GM23338 (cell line): ENCODE measurements around the gene HSPG2. TPM values are rescaled to one million over a fixed set of nuclear protein-coding genes. Genes with fewer than 3 reads are reported as not detected.

Experiments used
- ATAC-seq: fragments of 200-7000 bp; cut with Tn5 transposase; 3 replicates; pipeline ENCODE4 v1.9.1; 2020
- DNase-seq: peaks from one replicate; pipeline ENCODE4 v3.0.0-alpha.2; 2015; ENCODE audit warnings: low spot score
- H2AFZ ChIP-seq: fragments of 200-600 bp; sonication (generic); 2 replicates; pipeline ENCODE4 v1.8.0; 2016; ENCODE audit warnings: antibody characterized with exemption, mild to moderate bottlenecking, moderate library complexity
- H3F3A ChIP-seq: fragments of 200-600 bp; sonication (generic); replicated peaks from 2 replicates; pipeline ENCODE4 v1.8.0; 2017; ENCODE audit warnings: antibody characterized with exemption, mixed run types, low read depth
- H3K27ac ChIP-seq: fragments of 200-600 bp; sonication (generic); 2 replicates; pipeline ENCODE4 v1.6.1; 2016; ENCODE audit warnings: low read depth
- H3K27me3 ChIP-seq: fragments of 200-600 bp; sonication (generic); 2 replicates; pipeline ENCODE4 v1.8.0; 2016; ENCODE audit warnings: mild to moderate bottlenecking, mixed run types, moderate library complexity; ENCODE audit not compliant: insufficient read depth
- H3K36me3 ChIP-seq: fragments of 200-600 bp; sonication (generic); 2 replicates; pipeline ENCODE4 v1.8.0; 2016; ENCODE audit warnings: mild to moderate bottlenecking; ENCODE audit not compliant: insufficient read depth
- H3K4me1 ChIP-seq: fragments of 200-600 bp; sonication (generic); 2 replicates; pipeline ENCODE4 v1.8.0; 2016; ENCODE audit warnings: mild to moderate bottlenecking, moderate library complexity; ENCODE audit not compliant: insufficient read depth
- H3K4me2 ChIP-seq: fragments of 200-600 bp; sonication (generic); 2 replicates; pipeline ENCODE4 v1.7.1; 2017; ENCODE audit warnings: mixed run types
- H3K4me3 ChIP-seq: fragments of 200-600 bp; sonication (generic); 2 replicates; pipeline ENCODE4 v1.6.1; 2016; ENCODE audit warnings: mixed run types
- H3K79me2 ChIP-seq: fragments of 200-600 bp; sonication (generic); replicated peaks from 2 replicates; pipeline ENCODE4 v1.8.0; 2017; ENCODE audit warnings: mild to moderate bottlenecking; ENCODE audit not compliant: insufficient read depth
- H3K9me2 ChIP-seq: fragments of 200-600 bp; sonication (generic); 2 replicates; pipeline ENCODE4 v1.8.0; 2017; ENCODE audit not compliant: insufficient read depth
- H4K20me1 ChIP-seq: fragments of 200-600 bp; sonication (generic); replicated peaks from 2 replicates; pipeline ENCODE4 v1.8.0; 2017; ENCODE audit warnings: mild to moderate bottlenecking; ENCODE audit not compliant: insufficient read depth
- H3K27ac Mint-ChIP-seq: 2 replicates; pipeline ENCODE4 v1.8.0; 2020; ENCODE audit warnings: inconsistent platforms, mild to moderate bottlenecking, moderate library complexity, mixed read lengths
- H3K27me3 Mint-ChIP-seq: 3 replicates; pipeline ENCODE4 v1.8.0; 2022; ENCODE audit warnings: low read depth, mild to moderate bottlenecking, moderate library complexity, mixed read lengths, inconsistent platforms; ENCODE audit not compliant: insufficient read depth, poor library complexity
- H3K36me3 Mint-ChIP-seq: 3 replicates; pipeline ENCODE4 v1.8.0; 2021; ENCODE audit warnings: low read depth, mild to moderate bottlenecking, inconsistent platforms, moderate library complexity, mixed read lengths
- H3K4me1 Mint-ChIP-seq: 3 replicates; pipeline ENCODE4 v1.8.0; 2020; ENCODE audit warnings: mild to moderate bottlenecking, inconsistent platforms, mixed read lengths
- H3K4me3 Mint-ChIP-seq: 3 replicates; pipeline ENCODE4 v1.8.0; 2021; ENCODE audit warnings: moderate library complexity, mild to moderate bottlenecking, inconsistent platforms, mixed read lengths
- H3K9me3 Mint-ChIP-seq: 3 replicates; pipeline ENCODE4 v1.8.0; 2020; ENCODE audit warnings: moderate library complexity, mild to moderate bottlenecking, inconsistent platforms, mixed read lengths
- JUNB ChIP-seq: IDR thresholded peaks from one replicate; pipeline ENCODE4 v1.6.1; 2016; ENCODE audit warnings: antibody characterized with exemption; ENCODE audit not compliant: unreplicated experiment
- REST ChIP-seq: IDR thresholded peaks from one replicate; pipeline ENCODE4 v1.6.1; 2018; ENCODE audit warnings: antibody characterized with exemption; ENCODE audit not compliant: unreplicated experiment
- ZNF462 ChIP-seq: fragments of 250-450 bp; sonication (Bioruptor Pico); IDR thresholded peaks from 2 replicates; pipeline ENCODE4 v1.5.0; 2020; ENCODE audit warnings: mild to moderate bottlenecking, moderate library complexity
- polyA plus RNA-seq: library from polyadenylated mRNA; unstranded; fragments of >200 nt; fragmentation: Nextera tagmentation; extraction: Ambion mirVana; gene quantifications from 2 replicates; pipeline ENCODE4 v1.2.1, GENCODE V29; 2016
- total RNA-seq: library from RNA; depleted of rRNA; stranded (reverse); fragments of >200 nt; shearing (Covaris generic); gene quantifications from 2 replicates; pipeline ENCODE4 v1.2.3, GENCODE V29; 2014

HSPG2 gene
- total and polyA plus RNA-seq, 2 experiments from 2014 or later: 14.9 to 70.8 TPM

DNA sequence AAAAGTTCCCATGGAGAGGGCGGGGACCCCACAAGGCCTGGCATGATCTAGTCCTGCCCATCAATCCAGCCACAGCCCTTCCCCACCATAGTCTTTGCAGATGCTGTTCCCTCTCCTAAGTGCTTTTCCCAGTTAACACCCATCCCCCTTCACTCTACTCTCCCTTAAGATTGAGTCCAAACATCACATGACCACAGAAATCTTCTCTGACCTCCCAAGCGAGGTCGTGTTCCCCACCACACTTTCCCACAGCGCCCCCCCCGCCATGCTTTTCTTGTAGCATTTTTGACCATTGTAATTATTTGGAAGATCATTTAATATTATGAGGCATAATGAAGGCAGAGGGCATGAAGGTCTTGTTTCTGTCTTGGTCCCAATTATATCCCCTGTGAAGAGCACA, 4.3 kb upstream of the HSPG2 start (continued):
- TF ChIP-seq JUNB (no peak), ZNF462 (no peak)

- Histone ChIP-seq H2AFZ (no peak overlapping the region), H3K4me3 (no peak overlapping the region), H3K4me2 (no peak overlapping the region), H3K4me1 (peaks cover 17% of the 10 kb centered on the region), H3K36me3 (no peaks in the 10 kb centered on the region), H3K27me3 (no peaks in the 10 kb centered on the region), H3K79me2 (peaks cover 7% of the 10 kb centered on the region), H3K27ac (no peak overlapping the region), H3F3A (peaks cover 14% of the 10 kb centered on the region), H4K20me1 (no peaks in the 10 kb centered on the region), H3K9me2 (no peaks in the 10 kb centered on the region)
- TF ChIP-seq REST: no peak
- ATAC-seq (no peak), DNase-seq (no peak)
- H3K27me3 Mint-ChIP-seq: peaks cover 14% of the 10 kb centered on the region
- no peak overlapping the region for H3K27ac Mint-ChIP-seq
- no peaks in the 10 kb centered on the region for H3K36me3 Mint-ChIP-seq
- H3K4me3 Mint-ChIP-seq: no peak overlapping the region
- H3K9me3 Mint-ChIP-seq: no peaks in the 10 kb centered on the region
- peaks cover 39% of the 10 kb centered on the region for H3K4me1 Mint-ChIP-seq
These were observed 3.4 kb upstream of the HSPG2 start for GRCh38 chr1:21940492-21940891.
